Stimulated activated CD4-positive, alpha-beta T cell treated with anti-CD3 and anti-CD28 coated beads, Interleukin-2, amount 100 ng/mL, for 4 hours (primary cell): ENCODE measurements around the gene GRB10.

Source experiments
- DNase-seq: peaks from one replicate; pipeline ENCODE4 v3.0.0-alpha.2; 2020; ENCODE audit warnings: low read depth

GRB10 gene

DNA sequence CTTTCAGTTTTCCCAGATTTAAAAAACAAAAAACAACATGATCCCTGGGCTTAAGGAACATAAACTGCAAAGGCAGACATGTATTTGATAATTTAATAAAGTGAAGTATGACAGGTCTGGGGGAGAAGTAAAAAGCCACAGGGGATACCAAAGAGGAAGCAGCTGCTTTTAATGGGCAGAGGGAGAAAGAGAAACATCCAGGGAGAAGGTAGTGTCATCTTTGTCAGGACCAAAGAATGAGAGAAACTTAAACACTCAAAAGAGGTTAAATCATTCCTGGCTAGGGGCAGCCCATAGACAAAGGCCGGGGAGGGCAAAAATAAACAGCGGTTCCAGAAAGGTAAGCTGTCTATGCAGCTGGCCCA is 94.5 kb downstream of the GRB10 start:
- DNase-seq = no peak

DNA sequence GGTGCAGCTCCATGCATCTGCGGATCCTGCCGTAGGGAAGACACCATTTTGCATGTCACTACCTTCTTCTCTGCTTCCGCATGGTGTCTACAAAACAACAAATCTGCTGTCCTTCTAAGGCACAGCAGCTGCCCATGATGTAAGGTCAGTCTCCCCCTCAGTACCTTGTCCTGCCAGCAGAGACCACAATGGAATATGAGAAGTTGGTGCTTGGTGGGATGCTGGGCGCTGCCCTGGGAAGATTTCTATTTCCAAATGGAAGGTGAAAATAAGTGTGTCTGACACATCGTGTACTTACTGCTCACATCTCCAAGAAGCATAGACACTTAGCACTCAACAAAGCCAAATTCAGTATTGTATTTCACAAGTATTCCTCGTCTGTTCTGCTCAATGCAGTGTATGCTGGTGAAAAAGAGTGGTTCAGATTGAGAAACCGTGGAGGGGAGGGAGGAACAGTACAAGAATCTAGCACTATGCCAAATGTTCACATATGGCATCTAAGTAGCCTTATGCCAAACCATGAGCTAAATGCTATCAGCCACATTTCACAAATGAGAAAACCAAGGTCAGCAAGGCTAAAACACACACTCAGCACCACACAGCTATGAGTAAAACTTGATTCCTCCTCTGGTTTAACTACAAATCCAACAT is 95.0 kb downstream of the GRB10 start:
- no peak for DNase-seq

DNA sequence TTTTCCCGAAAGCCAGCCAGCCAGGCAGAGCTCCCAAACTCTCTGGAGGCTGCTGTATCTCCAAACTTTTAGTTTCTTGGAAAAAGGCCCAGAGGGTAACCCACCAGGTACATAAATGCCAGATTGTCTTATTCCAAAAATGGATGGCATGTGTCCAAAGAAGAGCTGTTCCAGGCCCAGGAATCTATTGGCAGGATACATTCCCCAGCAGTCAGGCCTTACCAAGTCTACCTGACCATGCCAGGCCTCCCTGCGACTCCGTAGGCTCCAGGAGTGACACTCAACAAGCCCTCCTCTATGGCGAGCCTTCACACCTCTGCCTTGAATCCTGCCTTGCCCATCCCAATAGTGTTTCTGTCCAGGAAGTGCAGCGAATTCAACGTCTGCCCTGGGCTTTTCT is 95.6 kb downstream of the GRB10 start:
- DNase-seq = no peak

DNA sequence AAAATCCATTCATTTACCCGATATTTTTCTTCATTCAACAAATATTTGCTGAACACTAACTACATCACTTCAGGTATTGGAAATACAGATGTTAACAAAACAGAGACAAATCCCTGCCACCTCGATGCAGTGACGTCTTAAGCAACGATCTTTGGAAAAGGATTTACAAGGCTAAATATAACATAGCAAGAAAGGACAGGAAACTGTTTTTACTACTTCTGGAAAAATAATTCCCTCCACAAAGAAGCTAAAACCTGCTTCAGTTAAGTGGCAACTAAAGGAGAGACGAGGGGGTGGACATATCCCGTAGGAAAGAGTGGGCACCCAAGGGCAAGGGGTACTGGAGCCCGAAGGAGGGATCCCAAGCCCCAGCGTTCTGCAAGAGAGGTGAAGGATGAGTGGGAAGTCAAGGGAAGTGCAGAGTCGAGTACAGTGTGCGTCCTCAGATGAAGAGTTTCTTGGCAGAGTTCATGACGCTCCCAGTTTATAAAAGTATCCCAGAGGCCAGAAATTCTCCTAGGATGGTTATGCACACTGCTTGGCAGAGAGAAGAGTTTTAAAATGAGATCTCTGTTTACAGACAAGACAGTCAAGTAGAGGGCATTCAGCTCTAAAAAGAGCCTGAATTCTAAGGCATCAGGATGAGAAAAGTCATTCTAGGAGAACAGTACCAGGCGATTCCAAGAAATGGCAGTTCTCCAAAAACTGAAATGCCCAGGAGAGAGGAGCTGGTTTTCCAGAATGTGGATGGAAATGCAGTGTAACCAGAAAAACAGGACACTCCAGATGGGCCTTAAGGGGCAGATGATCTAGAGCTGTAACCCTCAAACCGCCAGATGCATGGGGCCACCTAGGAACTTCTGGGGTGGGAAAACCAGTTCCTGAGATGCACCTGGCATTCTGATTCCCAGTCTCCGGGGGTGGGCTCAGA is 97.3 kb downstream of the GRB10 start:
- DNase-seq = no peak

DNA sequence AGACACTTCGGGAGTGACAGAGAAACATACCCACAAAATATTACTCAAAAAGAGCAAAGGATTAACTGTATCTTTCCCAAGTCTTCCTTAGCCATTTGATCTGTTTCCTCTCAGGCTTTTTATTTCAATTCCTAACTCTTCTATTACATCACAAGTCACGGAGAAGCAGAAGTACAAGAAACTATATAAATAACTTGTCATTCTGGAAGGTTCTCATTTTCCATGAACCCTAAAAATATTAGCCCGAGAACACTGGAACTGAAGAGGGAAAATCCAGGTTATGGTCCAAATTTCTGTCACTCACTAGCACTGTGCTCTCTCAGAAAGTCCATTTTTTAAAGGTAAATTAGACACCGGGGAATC is 98.0 kb downstream of the GRB10 start:
- DNase-seq = no peak

DNA sequence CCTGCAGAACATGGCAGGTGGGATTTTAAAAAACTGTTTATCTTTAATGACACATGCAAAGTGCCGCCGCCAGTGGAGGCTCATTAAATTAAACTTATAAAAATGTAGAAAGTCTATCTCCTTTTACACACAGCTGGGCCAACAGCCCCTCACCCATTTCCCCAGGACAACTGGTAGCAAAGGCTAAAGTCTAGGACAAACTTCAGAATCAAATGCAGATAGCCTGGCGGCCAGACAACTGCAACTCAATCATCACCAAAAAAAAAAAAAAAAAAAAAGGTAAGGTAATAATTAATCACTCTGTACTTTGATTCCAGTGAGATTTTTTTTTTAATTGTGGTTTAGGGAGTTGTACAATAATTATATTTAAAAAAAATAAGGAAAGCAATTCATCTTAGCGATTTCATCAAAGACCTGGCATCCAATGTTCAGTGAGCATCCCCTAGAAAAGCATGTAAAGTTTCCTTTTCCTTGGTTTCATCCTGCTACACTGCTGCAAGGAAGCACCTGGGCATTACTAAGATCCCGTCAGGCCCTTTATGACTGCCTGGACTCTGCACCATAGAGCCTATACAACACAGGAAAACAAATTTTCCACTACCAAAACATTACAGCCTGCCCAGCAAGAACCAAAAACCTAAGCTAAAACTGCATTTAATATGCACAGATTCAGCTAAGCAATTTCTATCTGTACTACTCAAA is 98.5 kb downstream of the GRB10 start:
- no peak for DNase-seq

DNA sequence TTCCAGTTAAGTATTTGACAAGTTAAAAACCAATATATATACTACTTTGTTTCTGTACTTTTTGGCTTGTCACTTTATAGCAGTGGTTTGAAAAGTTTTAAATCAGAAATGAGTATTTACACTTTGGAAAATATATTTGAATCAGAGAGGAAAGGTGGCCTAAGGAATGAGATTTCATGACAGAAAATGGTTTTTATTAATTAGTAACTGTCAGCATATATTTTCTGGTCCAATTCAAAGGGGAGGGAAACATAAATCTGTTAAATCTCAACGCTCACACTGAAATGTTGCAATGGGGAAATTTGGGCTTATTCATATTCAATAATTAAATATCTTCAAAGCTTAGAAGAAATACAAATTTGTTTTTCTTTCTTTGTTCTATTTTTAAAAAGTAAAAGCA is 100.1 kb downstream of the GRB10 start:
- no peak for DNase-seq

DNA sequence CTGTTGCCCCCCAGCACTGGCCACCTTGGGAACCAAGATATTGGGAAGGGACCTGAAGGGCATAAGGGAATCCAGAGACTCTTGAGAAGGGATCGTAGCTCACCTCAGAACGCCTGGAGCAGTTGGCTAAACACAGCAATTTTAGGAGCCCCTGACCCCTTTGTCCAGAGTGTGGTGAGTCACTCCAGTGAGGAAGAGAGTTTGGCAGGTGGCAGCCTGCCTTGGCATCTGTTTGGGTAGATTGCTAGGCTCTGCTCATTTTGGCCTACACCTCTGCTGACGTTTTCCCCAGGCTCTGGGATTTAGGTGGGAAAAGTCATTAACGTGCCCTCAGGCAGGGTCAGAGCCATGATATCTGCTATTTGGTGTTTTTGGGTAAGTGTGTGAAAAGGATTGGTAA is 100.6 kb downstream of the GRB10 start:
- DNase-seq = no peak

DNA sequence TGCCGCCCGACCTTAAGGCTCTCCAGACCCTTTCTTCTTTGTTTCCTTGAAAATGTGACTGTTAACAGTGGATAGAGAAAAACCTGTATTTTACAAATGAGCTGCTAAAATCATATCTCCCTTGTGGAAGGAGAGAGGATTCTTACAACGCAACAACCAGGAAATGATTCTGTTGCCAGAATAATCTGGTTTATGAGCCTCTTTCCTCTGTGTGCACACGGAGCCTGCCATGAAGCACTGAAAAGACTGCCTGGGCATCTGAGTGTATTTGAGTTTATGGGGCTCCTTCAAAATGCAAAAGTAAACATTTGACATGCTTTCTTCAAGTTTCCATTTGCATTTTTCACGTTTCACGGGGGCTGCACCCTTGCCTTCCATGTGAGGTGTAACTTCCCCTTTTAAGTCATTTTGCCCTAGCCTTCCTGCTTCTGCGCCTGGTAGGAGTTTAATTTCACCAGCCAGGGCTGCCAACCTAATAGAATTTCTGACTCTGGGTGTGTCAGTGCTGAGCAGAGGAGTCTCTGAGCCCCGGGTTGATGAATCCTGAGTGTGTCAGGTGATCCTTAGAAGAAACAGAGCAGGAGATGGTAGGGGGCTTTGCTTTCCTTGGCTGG is 101.2 kb downstream of the GRB10 start:
- DNase-seq = no peak

DNA sequence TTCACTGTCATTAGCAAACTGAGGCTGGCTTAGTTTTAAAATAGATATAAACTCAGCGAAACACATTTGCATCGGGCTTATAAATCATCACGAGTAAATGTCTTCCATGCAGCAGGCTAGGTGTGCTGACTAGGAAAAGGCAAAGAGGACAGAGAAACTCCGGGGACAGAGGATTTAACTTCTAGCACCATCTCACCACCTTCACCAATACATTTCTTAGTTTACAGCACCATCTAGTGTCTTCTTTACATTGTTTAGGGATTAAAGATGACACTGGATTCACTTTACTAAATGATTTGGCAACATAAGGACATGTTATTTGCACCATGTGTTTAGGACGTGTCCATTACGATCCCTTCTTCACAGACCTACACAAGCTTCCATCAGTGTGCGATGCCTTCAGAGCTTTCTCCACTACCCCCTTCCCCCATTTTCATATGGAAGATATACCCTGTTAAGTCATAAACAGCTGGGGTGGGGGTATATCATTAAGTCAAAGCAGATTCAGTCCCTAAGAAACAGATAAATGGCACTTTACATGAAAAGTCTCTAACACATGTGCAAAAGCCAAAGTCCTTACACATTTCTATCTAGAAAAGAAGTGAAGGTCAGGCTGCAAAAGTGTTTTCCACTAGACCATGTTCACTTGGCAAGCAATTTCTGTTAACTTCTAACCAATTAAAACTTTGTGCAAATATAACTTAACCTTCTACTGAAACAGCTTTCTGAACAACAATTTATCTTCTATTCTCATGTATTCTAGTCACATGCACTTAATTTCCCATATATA is 103.3 kb downstream of the GRB10 start:
- no peak for DNase-seq

DNA sequence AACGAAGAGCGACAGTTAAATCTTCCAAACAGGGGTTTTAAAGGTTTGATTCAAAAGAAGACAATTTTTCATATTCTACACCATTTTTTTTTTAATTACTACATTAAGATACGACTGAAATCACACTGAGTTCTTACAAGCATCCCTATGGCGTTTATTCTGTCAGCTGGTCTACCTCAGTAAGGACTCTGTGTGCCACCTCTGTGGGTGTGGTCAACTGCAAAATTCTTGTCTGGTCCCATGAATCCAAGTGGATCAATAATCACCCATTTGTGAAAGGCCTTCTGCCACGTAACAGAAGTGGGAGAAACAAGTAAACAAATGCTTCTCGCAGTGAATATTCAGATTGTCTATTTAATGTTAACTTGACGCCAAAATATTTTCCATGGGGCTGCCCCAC is 104.1 kb downstream of the GRB10 start:
- DNase-seq = no peak

DNA sequence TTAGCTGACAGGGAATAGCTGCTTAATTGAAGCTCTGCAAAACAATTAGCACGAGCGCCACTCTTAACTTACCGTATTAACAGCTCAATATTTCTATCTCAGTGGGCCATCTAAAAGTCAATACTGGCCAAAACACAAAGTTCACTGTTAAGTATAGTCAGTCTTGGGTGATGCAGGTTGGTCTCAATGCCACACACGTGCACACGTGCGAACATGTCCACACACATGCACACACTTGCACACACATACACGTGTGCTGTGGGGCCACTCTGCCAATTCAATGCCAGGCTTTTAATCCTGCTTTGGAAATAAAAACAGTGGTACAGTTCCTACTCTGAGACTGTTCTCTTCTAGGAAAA is 105.1 kb downstream of the GRB10 start:
- DNase-seq = no peak

DNA sequence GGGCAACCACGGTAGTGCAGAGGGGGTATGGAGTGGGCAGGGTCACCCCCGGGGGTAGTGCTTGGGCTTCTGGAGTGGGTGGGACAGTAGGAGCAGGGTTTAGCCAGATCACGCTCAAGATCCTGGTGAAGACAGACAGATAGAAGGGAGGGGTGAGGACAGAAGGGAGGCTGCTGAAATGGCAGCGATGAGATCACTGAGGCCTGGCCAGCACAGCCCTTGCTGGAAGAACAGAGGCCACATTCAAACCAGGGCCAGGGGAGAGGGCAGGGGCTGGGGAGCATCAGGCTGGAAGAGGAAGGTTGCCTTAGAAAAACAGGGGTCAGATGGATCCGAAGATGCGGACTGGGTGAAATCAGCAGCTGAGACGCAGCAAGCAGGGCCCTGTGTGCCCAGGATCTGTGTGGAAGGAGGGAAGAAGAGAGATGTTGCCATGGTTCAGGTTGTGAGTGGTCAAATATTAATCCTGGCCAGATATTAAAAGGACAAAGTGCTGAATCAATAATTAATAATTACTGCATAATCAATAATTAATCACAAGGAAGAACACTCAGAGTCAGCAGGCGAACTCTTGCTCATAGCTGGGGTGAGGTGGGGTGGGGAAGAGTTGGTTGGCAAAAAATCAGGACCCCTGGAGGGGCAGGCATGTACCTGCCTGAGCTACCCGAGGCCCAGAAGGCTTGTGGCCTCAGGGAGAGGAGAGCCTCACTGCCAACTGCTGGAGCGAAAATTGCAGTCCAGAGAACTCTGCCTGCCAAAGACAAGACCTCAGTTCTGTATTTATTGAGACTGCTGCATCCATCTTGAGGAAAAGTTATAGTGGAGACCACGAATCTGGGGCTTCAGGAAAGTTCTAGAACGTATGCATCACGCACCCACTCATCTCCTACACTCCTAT is 105.7 kb downstream of the GRB10 start:
- DNase-seq = no peak

DNA sequence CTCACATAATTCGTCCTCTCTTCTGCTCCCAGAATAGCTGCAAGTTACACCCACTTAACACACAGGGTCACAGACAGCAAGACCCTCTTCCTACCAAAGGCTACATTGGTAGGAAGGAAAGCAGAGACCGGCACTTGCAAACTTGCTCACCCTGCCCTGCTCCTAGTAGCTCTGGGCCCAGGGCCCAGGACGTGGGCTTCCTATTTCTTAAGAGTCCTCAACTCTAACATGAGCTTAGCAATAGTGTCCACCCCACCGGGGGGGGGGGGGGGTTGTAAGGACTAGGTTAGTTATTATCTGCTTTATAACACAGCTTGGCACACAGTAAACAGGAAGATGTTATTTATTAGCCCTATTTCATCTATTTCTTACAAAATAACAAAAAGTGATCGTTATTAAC is 106.6 kb downstream of the GRB10 start:
- no peak for DNase-seq

DNA sequence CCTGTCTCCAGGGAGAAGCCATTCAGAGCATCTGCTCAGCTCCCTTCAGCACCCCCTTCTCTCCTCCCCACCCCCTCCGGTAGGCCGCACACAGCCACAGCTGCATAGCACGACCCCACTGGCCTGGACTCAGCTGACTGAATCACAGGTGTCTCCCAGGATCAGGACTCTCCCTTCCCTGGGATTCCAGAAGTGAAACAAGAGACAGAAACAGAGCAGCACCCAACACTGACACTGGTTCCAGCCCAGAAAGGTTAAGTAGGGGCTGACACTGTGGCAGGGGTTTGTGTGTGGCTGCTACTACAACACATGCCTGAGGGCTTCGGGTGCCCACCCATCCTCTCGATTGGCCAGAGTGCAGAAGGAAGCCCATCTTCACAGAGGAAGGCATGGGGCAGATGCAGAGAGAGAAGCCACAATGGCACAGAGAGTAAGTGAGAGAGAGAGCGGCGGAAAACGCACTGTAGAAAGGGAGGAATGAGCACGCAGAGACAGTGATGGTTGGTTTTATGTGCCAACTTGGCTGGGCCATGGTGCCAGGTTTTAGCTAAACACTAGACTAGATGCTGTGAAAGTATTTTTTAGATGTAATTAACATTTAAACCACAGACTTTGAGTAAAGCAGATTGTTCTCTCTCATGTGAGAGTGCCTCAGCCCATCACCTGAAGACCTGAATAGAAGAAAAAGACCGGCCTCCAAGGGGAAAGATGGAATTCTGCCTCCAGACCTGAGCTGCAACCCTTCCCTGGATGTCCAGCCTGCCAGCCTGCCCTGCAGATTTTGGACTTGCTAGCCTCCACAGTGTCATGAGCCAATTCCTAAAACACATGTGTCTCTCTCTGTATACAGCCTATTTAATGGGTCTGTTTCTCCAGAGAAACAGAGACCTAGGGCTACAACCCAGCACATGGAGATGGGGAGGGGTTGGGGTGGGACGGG is 107.5 kb downstream of the GRB10 start:
- DNase-seq = no peak

DNA sequence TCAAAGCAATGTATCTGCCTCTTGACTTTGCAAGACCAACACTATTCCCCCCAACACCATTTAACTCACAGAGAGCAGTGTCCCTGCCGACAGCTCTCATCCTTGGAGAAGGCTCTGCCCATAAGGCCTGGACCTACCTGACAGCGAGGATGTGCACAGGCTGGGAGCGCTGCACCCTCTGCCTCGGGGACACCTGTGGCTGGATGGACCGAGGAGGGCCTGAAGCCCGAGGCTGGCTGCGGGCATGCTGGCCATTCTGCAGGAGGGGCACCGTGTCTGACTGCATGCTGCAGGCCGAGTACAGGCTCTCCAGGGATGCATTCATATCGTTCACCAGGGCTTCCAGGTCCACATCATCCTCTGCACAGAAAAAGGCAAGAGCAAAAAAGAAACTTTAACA is 108.4 kb downstream of the GRB10 start:
- DNase-seq = no peak

DNA sequence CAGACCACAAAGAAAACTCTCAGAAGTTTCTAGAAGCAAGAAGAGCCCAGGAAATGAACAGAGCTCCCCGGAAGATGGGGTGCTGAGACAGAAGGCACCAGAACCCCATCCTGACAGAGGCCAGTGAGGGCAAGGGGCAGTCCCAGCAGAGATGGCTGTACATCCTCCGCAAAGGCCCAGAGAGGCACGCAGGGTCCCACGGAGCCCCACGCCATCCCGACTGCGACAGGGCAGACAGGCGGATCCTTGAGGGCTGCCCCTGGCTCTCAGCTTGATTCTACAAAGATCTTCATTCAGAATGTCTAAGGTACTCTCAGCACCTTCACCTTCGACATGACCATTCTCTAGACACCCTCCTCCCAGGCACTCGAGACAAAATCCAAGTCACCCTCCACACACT is 109.6 kb downstream of the GRB10 start:
- no peak for DNase-seq

DNA sequence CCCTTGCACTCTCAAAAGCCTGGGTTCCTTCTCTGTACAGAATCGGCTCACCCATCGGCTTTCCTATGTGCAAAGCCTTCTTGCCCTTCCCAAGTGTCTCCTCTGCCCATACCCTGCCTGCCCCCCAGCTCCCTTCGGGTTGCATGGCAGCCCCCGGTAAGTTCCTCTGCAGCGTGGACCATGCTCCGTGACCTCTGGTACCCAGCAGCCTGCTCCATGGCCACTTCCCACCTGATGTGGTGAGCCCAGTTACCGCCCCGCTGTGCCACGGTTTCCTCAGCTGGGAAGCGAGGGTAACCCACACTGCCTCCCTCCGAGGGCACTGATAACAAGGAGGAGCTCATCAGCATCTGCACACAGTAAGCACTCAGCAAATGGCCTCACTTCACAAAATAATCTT is 110.7 kb downstream of the GRB10 start:
- DNase-seq = no peak

DNA sequence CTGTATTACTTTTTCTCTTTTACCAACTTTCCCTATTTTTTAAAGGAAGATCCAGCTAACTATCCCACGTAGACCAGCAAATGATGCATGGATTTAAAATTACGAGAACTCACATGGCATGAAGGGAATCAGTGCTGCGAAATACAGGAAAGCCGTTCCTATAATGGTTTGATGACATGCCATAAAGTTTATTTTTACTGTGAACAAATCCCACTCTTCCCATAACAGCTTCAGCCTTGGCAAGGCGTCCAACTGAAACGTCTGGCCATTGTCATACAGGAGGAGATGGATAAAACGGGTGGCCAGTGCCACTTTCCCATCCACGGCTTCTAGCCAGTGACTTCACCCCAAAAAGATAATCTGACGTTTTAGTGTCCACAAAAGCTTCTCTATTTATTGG is 111.3 kb downstream of the GRB10 start:
- no peak for DNase-seq

DNA sequence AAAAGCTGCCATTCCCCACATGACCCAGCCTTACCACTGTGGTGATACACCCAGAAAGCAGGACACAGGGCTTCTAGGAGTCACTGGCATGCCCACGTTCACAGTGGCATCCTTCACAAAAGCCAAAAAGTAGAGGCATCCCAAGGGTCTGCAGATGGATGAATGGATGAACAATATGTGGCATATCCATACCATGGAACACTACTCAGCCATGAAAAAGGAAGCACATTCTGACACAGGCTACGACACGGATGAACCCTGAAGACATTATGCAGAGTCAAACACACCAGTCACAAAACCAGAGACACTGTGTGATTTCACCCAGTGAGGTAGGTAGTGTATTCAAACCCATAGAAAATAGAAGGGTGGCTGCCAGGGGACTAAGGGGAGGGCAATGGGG is 112.8 kb downstream of the GRB10 start:
- no peak for DNase-seq
